Endodermal cell (in vitro differentiated cells): ENCODE data around the gene ATP10D. TPM values are rescaled to one million over a fixed set of nuclear protein-coding genes. Genes with fewer than 3 reads are reported as not detected.

ENCODE experiments used
- DNase-seq: peaks from one replicate; pipeline ENCODE4 v3.0.0-alpha.2; 2017
- H3K27ac ChIP-seq: 2 replicates; pipeline ENCODE4 v1.5.1; 2013; ENCODE audit warnings: mild to moderate bottlenecking, low read depth, low read length, moderate library complexity
- H3K27me3 ChIP-seq: 2 replicates; pipeline ENCODE4 v1.6.1; 2013; ENCODE audit warnings: mild to moderate bottlenecking, low read length, moderate library complexity; ENCODE audit not compliant: insufficient read depth, control insufficient read depth, poor library complexity, severe bottlenecking
- H3K36me3 ChIP-seq: 2 replicates; pipeline ENCODE4 v1.7.0; 2013; ENCODE audit warnings: mild to moderate bottlenecking, low read length, moderate library complexity; ENCODE audit not compliant: control insufficient read depth, insufficient read depth
- H3K4me1 ChIP-seq: one replicate; pipeline ENCODE4 v1.7.0; 2013; ENCODE audit warnings: low read length; ENCODE audit not compliant: control insufficient read depth, insufficient read depth
- H3K4me3 ChIP-seq: 2 replicates; pipeline ENCODE4 v1.5.1; 2013; ENCODE audit warnings: mild to moderate bottlenecking, low read length, moderate library complexity
- H3K9ac ChIP-seq: 2 replicates; pipeline ENCODE4 v1.6.1; 2013; ENCODE audit warnings: mild to moderate bottlenecking, low read length, moderate library complexity; ENCODE audit not compliant: poor library complexity, severe bottlenecking; ENCODE audit errors: extremely low read depth
- H3K9me3 ChIP-seq: 2 replicates; pipeline ENCODE4 v1.6.1; 2013; ENCODE audit warnings: mild to moderate bottlenecking, low read length, moderate library complexity; ENCODE audit not compliant: control insufficient read depth
- H3K27ac Mint-ChIP-seq: 2 replicates; pipeline ENCODE4 v1.8.0; 2020; ENCODE audit warnings: mixed read lengths
- H3K27me3 Mint-ChIP-seq: 2 replicates; pipeline ENCODE4 v1.8.0; 2021; ENCODE audit warnings: mild to moderate bottlenecking, mixed read lengths; ENCODE audit not compliant: insufficient read depth
- H3K36me3 Mint-ChIP-seq: 2 replicates; pipeline ENCODE4 v1.8.0; 2020; ENCODE audit warnings: low read depth, mixed read lengths
- H3K4me1 Mint-ChIP-seq: 2 replicates; pipeline ENCODE4 v1.8.0; 2020; ENCODE audit warnings: mixed read lengths
- H3K4me3 Mint-ChIP-seq: 2 replicates; pipeline ENCODE4 v1.8.0; 2020; ENCODE audit warnings: mild to moderate bottlenecking, moderate library complexity, mixed read lengths
- H3K9me3 Mint-ChIP-seq: 2 replicates; pipeline ENCODE4 v1.8.0; 2020; ENCODE audit warnings: mild to moderate bottlenecking, mixed read lengths
- CTCF ChIP-seq: fragments of 200-600 bp; sonication (generic); conservative IDR thresholded peaks from 2 replicates; pipeline ENCODE4 v1.5.0; 2021; ENCODE audit warnings: antibody characterized with exemption, mild to moderate bottlenecking
- WGBS, 2 experiments: methylation state at CpG; one replicate each; pipeline versions ENCODE4 v1.1.5 to v1.1.7; 2013; ENCODE audit warnings: missing lambda C conversion rate in 2 of 2, mixed read lengths in 1 of 2; ENCODE audit not compliant: insufficient coverage in 1 of 2, insufficient read length in 1 of 2; 5-methylcytosine and 5-hydroxymethylcytosine counted together
- total RNA-seq, 2 donors: library from RNA; stranded (reverse); fragmentation: NEBNext Ultra II Directional in 1 of 2; extraction: Animal tissue kit (Norgen Biotek cat#: 25700) in 1 of 2; gene quantifications; 2 replicates in 1 of 2; 3 replicates in 1 of 2; pipeline ENCODE4 v1.2.1, GENCODE V29; 2021

Gene ATP10D
- total RNA-seq, 2 donors from 2014 or later = 0.27 to 1.1 TPM

DNA sequence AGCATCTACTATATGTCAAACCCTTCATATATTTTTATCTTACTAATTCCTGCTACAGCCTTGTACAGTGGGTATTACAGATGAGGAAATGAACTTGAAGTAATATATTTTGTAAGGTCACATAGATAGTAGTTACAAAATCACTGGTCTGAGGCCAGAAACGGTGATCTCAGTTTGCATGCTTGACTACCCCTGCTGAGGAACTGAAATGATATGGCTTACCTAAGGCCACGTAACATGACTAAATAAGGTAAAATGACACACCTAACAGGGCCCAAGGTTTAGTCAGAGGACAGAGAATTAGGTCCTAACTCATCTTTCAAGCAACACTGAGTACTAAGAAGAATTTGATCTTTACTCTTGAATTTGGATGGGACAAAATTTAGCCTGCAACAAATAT is 20.1 kb upstream of the ATP10D start:
- no peaks in the 10 kb centered on the region for H3K9me3 ChIP-seq
- Mint-ChIP-seq H3K4me3 (no peak overlapping the region), H3K36me3 (no peaks in the 10 kb centered on the region), H3K4me1 (peaks cover 12% of the 10 kb centered on the region), H3K27me3 (no peaks in the 10 kb centered on the region), H3K9me3 (no peaks in the 10 kb centered on the region), H3K27ac (no peak overlapping the region)
- WGBS, 2 experiments = 81 to 91% methylated on average over 2 of the region's 2 CpGs
- no peak for DNase-seq
- no peak overlapping the region for H3K4me3 ChIP-seq
- H3K9ac ChIP-seq = no peak overlapping the region
- no peak overlapping the region for H3K27ac ChIP-seq
- H3K4me1 ChIP-seq = no peaks in the 10 kb centered on the region
- no peak for TF ChIP-seq CTCF
- H3K36me3 ChIP-seq = peaks cover 1% of the 10 kb centered on the region
- H3K27me3 ChIP-seq = no peaks in the 10 kb centered on the region

DNA sequence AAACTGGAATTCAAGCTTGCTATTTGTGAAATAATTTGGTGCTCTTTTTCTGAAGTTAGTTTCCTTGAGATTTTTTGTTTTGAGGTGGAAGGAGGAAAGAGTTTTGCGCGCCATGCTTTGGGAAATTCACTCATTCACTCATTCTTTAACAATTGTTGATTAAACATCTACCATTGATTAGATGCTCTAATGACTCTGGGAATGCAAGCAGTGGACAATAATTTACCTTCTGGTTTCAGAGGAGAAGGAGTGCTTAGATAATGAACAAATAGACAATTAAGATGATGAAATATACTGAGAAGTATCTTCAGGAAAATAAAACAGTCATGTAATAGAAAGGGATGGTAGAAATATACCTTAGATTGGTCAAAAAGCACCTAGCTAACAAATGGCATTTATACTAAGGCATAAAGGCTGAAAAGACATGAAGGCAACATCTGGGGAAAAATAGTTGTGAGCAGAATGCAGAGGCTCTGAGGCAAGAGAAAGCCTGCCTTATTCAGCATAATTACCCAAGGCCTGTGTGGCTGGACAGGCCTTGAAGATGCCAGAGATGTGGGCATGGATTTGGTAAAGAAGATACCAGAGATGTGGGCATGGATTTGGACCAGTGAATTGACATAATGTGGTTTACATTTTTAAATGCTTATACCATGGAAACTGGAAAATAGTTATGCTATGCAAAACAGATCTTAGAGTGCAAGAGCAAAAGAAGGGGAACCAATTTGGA is 18.9 kb upstream of the ATP10D start:
- Mint-ChIP-seq H3K4me3 (no peak overlapping the region), H3K4me1 (peaks cover 12% of the 10 kb centered on the region), H3K36me3 (no peaks in the 10 kb centered on the region), H3K27me3 (no peaks in the 10 kb centered on the region), H3K27ac (no peak overlapping the region), H3K9me3 (no peaks in the 10 kb centered on the region)
- WGBS, 2 experiments = 71% methylated on average over 2 of the region's 2 CpGs; no CpG with 5 or more reads in 1 of the 2 experiments
- no peak for DNase-seq
- Histone ChIP-seq H3K27ac (no peak overlapping the region), H3K4me3 (no peak overlapping the region), H3K9me3 (no peaks in the 10 kb centered on the region), H3K9ac (no peak overlapping the region), H3K4me1 (no peaks in the 10 kb centered on the region), H3K27me3 (no peaks in the 10 kb centered on the region), H3K36me3 (no peaks in the 10 kb centered on the region)
- TF ChIP-seq CTCF = no peak

DNA sequence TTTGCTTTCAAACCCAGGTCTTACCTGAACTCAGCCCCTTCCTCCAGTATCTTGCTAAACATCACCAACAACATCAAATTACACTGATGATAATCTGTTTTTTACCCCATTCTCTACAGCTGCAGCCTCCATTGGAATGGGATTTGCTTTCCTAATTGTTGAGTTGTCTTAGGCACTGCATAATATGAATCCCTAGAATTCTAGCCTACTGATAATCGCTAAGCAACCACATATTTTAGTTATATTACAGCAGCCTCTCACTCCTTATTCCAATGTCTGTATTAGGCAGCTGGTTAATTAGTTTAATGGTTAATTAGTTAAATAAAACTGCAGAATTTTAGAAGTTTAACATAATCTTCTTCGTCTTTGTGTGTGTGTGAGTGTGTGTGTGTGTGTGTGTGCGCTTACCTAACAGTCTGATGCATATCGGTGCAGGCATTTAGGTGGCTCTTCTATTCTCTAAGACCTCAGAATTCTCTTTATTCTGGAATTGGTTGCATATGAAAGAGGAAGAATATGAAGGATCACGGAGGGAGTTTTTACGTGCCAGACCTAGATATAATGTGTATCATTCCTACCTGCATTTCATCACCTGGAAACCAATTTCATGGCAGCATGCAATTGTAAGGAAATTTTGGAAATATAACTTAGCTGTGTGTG is 16.2 kb upstream of the ATP10D start:
- TF ChIP-seq CTCF = no peak
- peaks cover 2% of the 10 kb centered on the region for H3K4me1 Mint-ChIP-seq
- Histone ChIP-seq H3K4me3 (no peak overlapping the region), H3K9ac (no peak overlapping the region), H3K27ac (no peak overlapping the region), H3K4me1 (no peaks in the 10 kb centered on the region), H3K9me3 (no peaks in the 10 kb centered on the region), H3K36me3 (no peaks in the 10 kb centered on the region), H3K27me3 (no peaks in the 10 kb centered on the region)
- no peaks in the 10 kb centered on the region for H3K36me3 Mint-ChIP-seq
- no peaks in the 10 kb centered on the region for H3K9me3 Mint-ChIP-seq
- no peak for DNase-seq
- H3K27me3 Mint-ChIP-seq = no peaks in the 10 kb centered on the region
- whole genome bisulfite sequencing, 2 experiments = 92% methylated on average over 6 of the region's 6 CpGs; no CpG with 5 or more reads in 1 of the 2 experiments
- H3K4me3 Mint-ChIP-seq = no peak overlapping the region
- no peak overlapping the region for H3K27ac Mint-ChIP-seq
